ENCODE measurements around the gene GULP1.

Gene GULP1

GRCh38 chr2:188601927-188602326 is 310.3 kb downstream of the GULP1 start:
- no peak for TF ChIP-seq CREB1 (IDR thresholded peaks at IDR 0.05; ENCODE audit: low read depth)
- no peak for TF ChIP-seq NFIC (IDR thresholded peaks at IDR 0.05)
- no peak for TF ChIP-seq FOXM1 (IDR thresholded peaks at IDR 0.05; ENCODE audit: borderline replicate concordance, low read depth)
- TF ChIP-seq YY1 (IDR thresholded peaks at IDR 0.05; ENCODE audit: low read depth), result no peak
- TF ChIP-seq EGR1 (IDR thresholded peaks at IDR 0.05), result no peak
- no peak for TF ChIP-seq TAF1 (IDR thresholded peaks at IDR 0.05; ENCODE audit: low read depth)
- TF ChIP-seq, protein P1, sequence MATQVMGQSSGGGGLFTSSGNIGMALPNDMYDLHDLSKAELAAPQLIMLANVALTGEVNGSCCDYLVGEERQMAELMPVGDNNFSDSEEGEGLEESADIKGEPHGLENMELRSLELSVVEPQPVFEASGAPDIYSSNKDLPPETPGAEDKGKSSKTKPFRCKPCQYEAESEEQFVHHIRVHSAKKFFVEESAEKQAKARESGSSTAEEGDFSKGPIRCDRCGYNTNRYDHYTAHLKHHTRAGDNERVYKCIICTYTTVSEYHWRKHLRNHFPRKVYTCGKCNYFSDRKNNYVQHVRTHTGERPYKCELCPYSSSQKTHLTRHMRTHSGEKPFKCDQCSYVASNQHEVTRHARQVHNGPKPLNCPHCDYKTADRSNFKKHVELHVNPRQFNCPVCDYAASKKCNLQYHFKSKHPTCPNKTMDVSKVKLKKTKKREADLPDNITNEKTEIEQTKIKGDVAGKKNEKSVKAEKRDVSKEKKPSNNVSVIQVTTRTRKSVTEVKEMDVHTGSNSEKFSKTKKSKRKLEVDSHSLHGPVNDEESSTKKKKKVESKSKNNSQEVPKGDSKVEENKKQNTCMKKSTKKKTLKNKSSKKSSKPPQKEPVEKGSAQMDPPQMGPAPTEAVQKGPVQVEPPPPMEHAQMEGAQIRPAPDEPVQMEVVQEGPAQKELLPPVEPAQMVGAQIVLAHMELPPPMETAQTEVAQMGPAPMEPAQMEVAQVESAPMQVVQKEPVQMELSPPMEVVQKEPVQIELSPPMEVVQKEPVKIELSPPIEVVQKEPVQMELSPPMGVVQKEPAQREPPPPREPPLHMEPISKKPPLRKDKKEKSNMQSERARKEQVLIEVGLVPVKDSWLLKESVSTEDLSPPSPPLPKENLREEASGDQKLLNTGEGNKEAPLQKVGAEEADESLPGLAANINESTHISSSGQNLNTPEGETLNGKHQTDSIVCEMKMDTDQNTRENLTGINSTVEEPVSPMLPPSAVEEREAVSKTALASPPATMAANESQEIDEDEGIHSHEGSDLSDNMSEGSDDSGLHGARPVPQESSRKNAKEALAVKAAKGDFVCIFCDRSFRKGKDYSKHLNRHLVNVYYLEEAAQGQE (IDR thresholded peaks at IDR 0.05; ENCODE audit: low read depth), result no peak
- no peak for TF ChIP-seq CEBPB (IDR thresholded peaks at IDR 0.05)
- TF ChIP-seq MAX (IDR thresholded peaks at IDR 0.05), result no peak
- TF ChIP-seq EP300 (IDR thresholded peaks at IDR 0.05; ENCODE audit: borderline replicate concordance), result no peak
- no peak for TF ChIP-seq TCF12 (IDR thresholded peaks at IDR 0.05; ENCODE audit: low read depth)
- TF ChIP-seq ZBTB7A (IDR thresholded peaks at IDR 0.05; ENCODE audit: low read depth), result no peak
- no peak for TF ChIP-seq RAD21 (IDR thresholded peaks at IDR 0.05; ENCODE audit: low read depth)
- TF ChIP-seq, protein P2, sequence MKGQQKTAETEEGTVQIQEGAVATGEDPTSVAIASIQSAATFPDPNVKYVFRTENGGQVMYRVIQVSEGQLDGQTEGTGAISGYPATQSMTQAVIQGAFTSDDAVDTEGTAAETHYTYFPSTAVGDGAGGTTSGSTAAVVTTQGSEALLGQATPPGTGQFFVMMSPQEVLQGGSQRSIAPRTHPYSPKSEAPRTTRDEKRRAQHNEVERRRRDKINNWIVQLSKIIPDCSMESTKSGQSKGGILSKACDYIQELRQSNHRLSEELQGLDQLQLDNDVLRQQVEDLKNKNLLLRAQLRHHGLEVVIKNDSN (IDR thresholded peaks at IDR 0.05), result no peak
- no peak for TF ChIP-seq TEAD4 (IDR thresholded peaks at IDR 0.05)

- TF ChIP-seq EP300 (IDR thresholded peaks at IDR 0.05; ENCODE audit: borderline replicate concordance), result no peak
- no peak for TF ChIP-seq CEBPB (IDR thresholded peaks at IDR 0.05)
- no peak for TF ChIP-seq TEAD4 (IDR thresholded peaks at IDR 0.05)
- TF ChIP-seq ZBTB7A (IDR thresholded peaks at IDR 0.05; ENCODE audit: low read depth), result no peak
- TF ChIP-seq CREB1 (IDR thresholded peaks at IDR 0.05; ENCODE audit: low read depth), result no peak
- TF ChIP-seq, protein P2 (IDR thresholded peaks at IDR 0.05), result no peak
- no peak for TF ChIP-seq TAF1 (IDR thresholded peaks at IDR 0.05; ENCODE audit: low read depth)
- TF ChIP-seq YY1 (IDR thresholded peaks at IDR 0.05; ENCODE audit: low read depth), result no peak
- TF ChIP-seq FOXM1 (IDR thresholded peaks at IDR 0.05; ENCODE audit: borderline replicate concordance, low read depth), result no peak
- no peak for TF ChIP-seq RAD21 (IDR thresholded peaks at IDR 0.05; ENCODE audit: low read depth)
- no peak for TF ChIP-seq NFIC (IDR thresholded peaks at IDR 0.05)
- TF ChIP-seq EGR1 (IDR thresholded peaks at IDR 0.05), result no peak
- TF ChIP-seq TCF12 (IDR thresholded peaks at IDR 0.05; ENCODE audit: low read depth), result no peak
- TF ChIP-seq MAX (IDR thresholded peaks at IDR 0.05), result no peak
- TF ChIP-seq, protein P1 (IDR thresholded peaks at IDR 0.05; ENCODE audit: low read depth), result no peak
These were observed 312.9 kb downstream of the GULP1 start for GRCh38 chr2:188604579-188604978.

GRCh38 chr2:188607501-188607900 is 315.8 kb downstream of the GULP1 start:
- TF ChIP-seq CREB1 (IDR thresholded peaks at IDR 0.05; ENCODE audit: low read depth), result no peak
- no peak for TF ChIP-seq MAX (IDR thresholded peaks at IDR 0.05)
- TF ChIP-seq ZBTB7A (IDR thresholded peaks at IDR 0.05; ENCODE audit: low read depth), result no peak
- no peak for TF ChIP-seq TEAD4 (IDR thresholded peaks at IDR 0.05)
- TF ChIP-seq CEBPB (IDR thresholded peaks at IDR 0.05), result no peak
- TF ChIP-seq NFIC (IDR thresholded peaks at IDR 0.05), result no peak
- TF ChIP-seq, protein P2 (IDR thresholded peaks at IDR 0.05), result no peak
- TF ChIP-seq, protein P1 (IDR thresholded peaks at IDR 0.05; ENCODE audit: low read depth), result no peak
- TF ChIP-seq FOXM1 (IDR thresholded peaks at IDR 0.05; ENCODE audit: borderline replicate concordance, low read depth), result no peak
- no peak for TF ChIP-seq RAD21 (IDR thresholded peaks at IDR 0.05; ENCODE audit: low read depth)
- no peak for TF ChIP-seq TCF12 (IDR thresholded peaks at IDR 0.05; ENCODE audit: low read depth)
- no peak for TF ChIP-seq TAF1 (IDR thresholded peaks at IDR 0.05; ENCODE audit: low read depth)
- TF ChIP-seq YY1 (IDR thresholded peaks at IDR 0.05; ENCODE audit: low read depth), result no peak

All from Ishikawa (cell line).